GM21717 (cell line): ENCODE results near the gene SZRD1.

Experiments used
- ATAC-seq: cut with Tn5 transposase; IDR thresholded peaks from one replicate; pipeline ENCODE4 v1.9.1; 2021; ENCODE audit warnings: mild to moderate bottlenecking, moderate library complexity; ENCODE audit not compliant: unreplicated experiment

The SZRD1 gene

DNA sequence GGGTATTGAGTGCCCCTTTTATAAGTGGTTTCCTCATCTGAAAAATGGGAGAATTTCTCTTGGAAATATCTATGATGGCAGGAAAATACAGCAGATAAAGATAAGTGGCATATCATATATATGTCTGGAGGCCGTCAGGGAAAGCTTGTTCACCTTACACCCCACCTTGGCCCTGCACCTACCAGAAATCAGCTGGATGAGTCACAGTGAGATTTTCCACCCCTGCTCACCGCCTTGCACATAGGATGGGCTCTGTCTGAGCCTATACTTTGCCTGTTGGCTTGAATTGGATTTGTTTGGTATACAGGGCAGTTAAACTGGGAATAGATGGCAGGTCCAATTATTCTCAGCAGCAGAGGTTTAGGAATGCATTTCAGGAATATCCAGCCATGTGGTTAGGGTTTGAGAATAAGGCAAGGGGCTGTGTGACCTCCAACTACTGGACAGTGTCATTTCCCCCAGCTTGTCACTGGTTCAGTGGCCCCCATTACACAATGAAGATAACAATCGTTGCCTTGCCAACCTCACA lies 70.0 kb downstream of the SZRD1 start, which contains the start of gene SPATA21:
SPATA21 (minus strand) TSS at position 479 of the 529 bp plus-strand sequence. CDS start 6,053 bp downstream, outside the sequence.
- no peak for ATAC-seq

- ATAC-seq = no peak
These were observed 71.5 kb downstream of the SZRD1 start for GRCh38 chr1:16438516-16438915.

DNA sequence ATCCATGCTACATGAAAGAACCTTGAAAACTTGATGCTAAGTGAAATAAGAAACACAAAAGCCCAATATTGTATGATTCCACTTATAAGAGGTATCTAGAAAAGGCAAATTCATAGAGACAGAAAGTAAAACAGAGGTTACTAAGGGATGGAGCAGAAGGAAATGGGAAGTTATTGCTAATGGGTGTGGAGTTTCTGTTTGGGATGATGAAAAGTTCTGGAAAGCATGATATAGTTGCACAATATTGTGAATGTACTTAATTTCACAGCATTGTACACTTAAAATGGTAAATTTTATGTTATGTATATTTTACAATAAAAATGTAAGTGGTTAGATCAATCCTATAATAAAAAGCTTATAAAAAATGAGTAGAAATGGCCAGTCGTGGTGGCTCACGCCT lies 71.9 kb downstream of the SZRD1 start:
- ATAC-seq = no peak

GRCh38 chr1:16440131-16440469 lies 73.1 kb downstream of the SZRD1 start:
- peak; percentile 16 for ATAC-seq

DNA sequence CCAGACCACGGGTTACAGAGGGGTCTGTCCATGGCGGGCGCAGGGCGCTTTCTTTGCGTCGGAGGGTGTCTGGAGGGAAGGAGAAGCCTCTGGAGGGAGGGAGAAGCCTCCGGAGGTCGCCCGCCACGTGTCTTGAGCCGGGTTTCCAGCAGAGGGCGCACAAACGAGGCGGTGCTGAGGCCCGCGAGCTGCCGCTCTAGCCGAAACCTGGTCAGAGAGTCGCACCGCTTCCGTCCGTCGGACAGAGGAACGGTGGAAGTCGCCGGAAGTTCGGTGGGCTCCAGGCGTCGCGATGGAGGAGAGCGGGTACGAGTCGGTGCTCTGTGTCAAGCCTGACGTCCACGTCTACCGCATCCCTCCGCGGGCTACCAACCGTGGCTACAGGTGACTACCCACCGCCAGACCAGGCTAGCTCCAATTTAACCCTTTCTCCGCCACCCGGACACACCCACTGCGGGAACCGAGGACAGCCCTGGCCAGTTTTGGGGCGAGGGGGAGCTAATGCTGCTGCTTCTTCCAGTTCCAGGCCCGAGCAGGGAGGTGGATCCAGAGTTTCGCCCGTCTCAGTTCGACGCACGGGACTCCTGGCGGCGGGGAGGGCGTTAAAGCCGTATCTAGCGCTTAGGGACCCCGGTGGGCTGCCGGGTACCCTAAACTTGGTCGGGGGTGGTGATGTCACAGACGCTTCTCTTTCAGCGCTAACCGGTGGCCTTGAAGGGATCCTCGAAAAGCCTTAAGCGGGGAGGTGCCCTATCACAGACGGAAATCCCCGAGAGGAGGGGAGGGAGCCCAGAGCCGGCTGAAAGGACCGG lies 73.6 kb downstream of the SZRD1 start, which contains the start of gene NECAP2:
NECAP2 (plus strand) TSS at position 255 of the 812 bp plus-strand sequence; CDS start at position 293, 38 bp downstream.
- ATAC-seq = peak; percentile 81

DNA sequence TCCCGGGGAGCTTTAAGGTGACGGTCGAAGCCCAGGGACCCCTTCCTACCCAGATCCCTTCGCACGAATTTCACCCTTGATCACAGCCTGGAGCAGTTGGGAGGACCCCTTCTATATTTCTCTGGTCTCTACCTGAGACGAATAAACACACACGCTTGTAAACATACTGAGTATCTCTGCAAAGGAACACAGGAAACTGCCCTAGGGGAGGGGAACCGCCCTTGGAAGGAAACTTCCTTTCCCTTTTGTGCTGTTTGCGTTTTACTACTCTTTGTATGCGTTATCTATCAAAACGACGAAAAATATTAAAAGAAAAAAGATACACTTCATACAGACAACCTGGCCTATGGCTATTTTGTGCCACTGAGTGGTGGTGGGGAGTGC lies 74.2 kb downstream of the SZRD1 start:
- ATAC-seq = no peak

DNA sequence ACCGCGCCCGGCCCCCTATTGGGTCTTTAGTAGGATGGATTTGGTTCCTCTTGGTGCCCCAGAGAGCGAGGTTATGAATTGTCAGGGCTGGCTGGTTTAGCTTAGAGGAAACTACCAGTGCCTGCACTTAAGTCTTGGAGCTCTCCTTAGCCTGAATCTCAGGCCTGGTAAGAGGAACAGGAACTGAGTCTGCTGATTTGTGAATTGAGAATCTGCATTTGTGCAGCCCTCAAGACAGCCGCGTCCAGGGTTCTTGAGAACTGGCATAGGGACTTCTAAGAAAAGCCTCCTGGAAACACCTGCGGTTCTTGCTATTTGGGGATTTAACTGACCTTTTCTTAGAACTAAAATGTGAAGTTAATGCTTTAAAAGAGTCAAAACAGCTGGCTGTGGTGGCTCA lies 75.2 kb downstream of the SZRD1 start:
- no peak for ATAC-seq

DNA sequence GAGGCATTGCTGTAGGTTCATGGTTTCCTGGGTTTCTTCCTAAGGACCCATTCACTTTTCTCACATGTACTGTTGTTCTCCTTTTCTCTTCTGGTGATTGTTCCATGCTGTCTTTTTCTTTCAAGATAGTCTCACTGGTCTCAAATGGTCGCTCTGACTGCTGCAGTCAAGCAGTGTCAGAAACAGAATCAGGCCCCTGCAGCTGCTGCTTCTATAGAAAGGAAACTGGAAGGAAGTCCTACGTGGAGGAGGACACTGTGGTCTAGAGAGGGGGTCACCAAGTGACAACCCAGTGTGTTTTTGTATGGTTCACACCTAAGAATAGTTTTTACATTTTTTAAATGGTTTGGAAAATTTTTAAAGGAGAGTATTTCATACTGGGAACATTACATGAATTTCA lies 75.9 kb downstream of the SZRD1 start:
- ATAC-seq = no peak

DNA sequence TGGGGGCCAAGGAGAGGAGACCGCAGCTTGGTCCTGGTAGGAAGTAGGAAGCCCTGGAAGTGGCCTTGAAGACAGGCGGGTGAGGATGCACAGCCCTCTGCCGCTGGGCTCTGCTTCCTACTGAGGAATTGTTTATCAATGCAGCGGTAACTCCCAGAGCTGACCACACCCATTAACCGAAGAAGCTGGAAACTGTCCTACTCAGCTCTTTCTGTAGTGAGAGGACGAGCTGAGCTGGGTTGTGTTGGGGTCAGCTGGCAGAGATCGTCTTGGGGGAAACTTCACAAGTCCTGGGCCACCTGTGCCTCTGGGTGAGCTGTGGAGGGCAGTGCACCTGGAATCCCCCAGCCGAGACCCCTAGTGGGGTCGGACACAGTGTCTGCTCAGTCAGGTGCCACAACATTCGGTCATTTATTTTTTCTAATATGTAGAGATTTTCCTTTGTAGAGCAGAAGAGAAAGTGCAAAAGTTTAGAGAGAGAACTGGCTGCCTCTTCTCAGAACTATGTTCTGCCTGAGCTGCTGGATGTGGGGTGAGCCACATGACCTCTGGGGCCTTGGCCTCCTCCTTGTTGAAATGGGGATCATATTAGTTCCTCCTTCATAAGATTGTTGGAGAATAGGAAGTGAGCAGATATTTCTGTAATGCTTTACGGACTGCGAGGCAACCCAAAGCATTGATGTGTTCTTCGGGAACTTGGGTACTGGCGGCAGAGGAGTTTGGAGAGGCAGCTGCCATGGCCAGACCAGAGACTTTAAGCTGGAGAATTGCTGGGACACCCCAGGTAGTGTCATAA lies 77.1 kb downstream of the SZRD1 start:
- no peak for ATAC-seq

DNA sequence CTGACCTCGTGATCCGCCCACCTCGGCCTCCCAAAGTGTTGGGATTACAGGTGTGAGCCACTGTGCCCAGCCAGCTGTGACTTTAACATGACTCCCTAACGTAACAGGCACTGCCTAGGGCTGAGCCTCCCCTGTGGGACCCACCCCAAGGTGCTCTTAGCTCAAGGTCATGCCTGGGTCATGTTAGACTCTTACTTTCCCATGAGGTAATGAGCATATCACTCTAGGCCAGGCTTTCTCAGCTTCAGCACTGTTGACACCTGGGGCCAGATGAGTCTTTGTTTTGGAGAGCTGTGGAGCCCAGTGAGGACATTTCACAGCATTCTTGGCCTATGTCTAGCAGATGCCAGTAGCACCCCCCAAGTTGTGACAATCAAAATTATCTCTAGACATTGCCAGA lies 78.0 kb downstream of the SZRD1 start:
- ATAC-seq = no peak

GRCh38 chr1:16446116-16446515 lies 79.1 kb downstream of the SZRD1 start:
- no peak for ATAC-seq

GRCh38 chr1:16447641-16448040 lies 80.6 kb downstream of the SZRD1 start:
- ATAC-seq = no peak
